ENCODE measurements around the gene ABHD17A.
"Not testable (repeated sequence)": the region's sequence is repeated elsewhere in the genome, so short reads cannot be mapped to it uniquely, and the experiment has no call there.

The ABHD17A gene

GRCh38 chr19:1909761-1910080 is 24.4 kb upstream of the ABHD17A start:
- no peak for DNase-seq (ENCODE audit: low spot score)

GRCh38 chr19:1908364-1908678 is 23.0 kb upstream of the ABHD17A start:
- no peak for DNase-seq (ENCODE audit: low spot score)

- no peak for DNase-seq (ENCODE audit: low spot score)
These were observed 22.5 kb upstream of the ABHD17A start for GRCh38 chr19:1907563-1908363.

- no peak for DNase-seq (ENCODE audit: low spot score)
These were observed 21.8 kb upstream of the ABHD17A start for GRCh38 chr19:1906985-1907562.

- DNase-seq (ENCODE audit: low spot score), result no peak
These were observed 20.6 kb upstream of the ABHD17A start for GRCh38 chr19:1905863-1906375.

- peak; percentile 97 for DNase-seq (ENCODE audit: low spot score)
These were observed 20.0 kb upstream of the ABHD17A start, which contains the start of the genes ADAT3 and SCAMP4 for GRCh38 chr19:1905110-1905862. ADAT3 (plus strand) TSS chr19:1905399; CDS start chr19:1912048, 6,649 bp downstream. SCAMP4 (plus strand) TSS chr19:1905399; CDS start chr19:1915020, 9,621 bp downstream.

GRCh38 chr19:1904860-1905109 is 19.5 kb upstream of the ABHD17A start:
- no peak for DNase-seq (ENCODE audit: low spot score)

GRCh38 chr19:1902923-1903322 is 17.6 kb upstream of the ABHD17A start:
- DNase-seq (ENCODE audit: low spot score), result no peak

GRCh38 chr19:1901940-1902404 is 16.7 kb upstream of the ABHD17A start:
- DNase-seq (ENCODE audit: low spot score), result no peak

- DNase-seq (ENCODE audit: low spot score), result no peak
These were observed 11.2 kb upstream of the ABHD17A start for GRCh38 chr19:1896508-1896907.

GRCh38 chr19:1893791-1894190 is 8.5 kb upstream of the ABHD17A start:
- DNase-seq (ENCODE audit: low spot score), result no peak

GRCh38 chr19:1889907-1890306 is 4.6 kb upstream of the ABHD17A start:
- DNase-seq (ENCODE audit: low spot score), result no peak

GRCh38 chr19:1888385-1888784 is 3.1 kb upstream of the ABHD17A start:
- DNase-seq (ENCODE audit: low spot score), result no peak

- not testable (repeated sequence) for DNase-seq (ENCODE audit: low spot score)
These were observed 1.1 kb upstream of the ABHD17A start for GRCh38 chr19:1886360-1886759.

- DNase-seq (ENCODE audit: low spot score), result no peak
These were observed 469 bp downstream of the ABHD17A start for GRCh38 chr19:1884719-1885334.

- DNase-seq (ENCODE audit: low spot score), result no peak
These were observed 991 bp downstream of the ABHD17A start for GRCh38 chr19:1884291-1884718.

GRCh38 chr19:1883784-1884183 is 1.5 kb downstream of the ABHD17A start:
- no peak for DNase-seq (ENCODE audit: low spot score)

GRCh38 chr19:1882786-1883692 is 2.3 kb downstream of the ABHD17A start:
- no peak for DNase-seq (ENCODE audit: low spot score)

GRCh38 chr19:1882089-1882785 is 3.1 kb downstream of the ABHD17A start:
- DNase-seq (ENCODE audit: low spot score), result peak; percentile 68

GRCh38 chr19:1881393-1882088 is 3.8 kb downstream of the ABHD17A start:
- not testable (repeated sequence) for DNase-seq (ENCODE audit: low spot score)

All from kidney capillary endothelial cell (primary cell).